HG03354 (cell line): ENCODE measurements around the gene MYOD1.

Source experiments
- ATAC-seq: cut with Tn5 transposase; IDR thresholded peaks from one replicate; pipeline ENCODE4 v1.9.1; 2021; ENCODE audit warnings: mild to moderate bottlenecking; ENCODE audit not compliant: unreplicated experiment, poor library complexity, severe bottlenecking

MYOD1 gene

DNA sequence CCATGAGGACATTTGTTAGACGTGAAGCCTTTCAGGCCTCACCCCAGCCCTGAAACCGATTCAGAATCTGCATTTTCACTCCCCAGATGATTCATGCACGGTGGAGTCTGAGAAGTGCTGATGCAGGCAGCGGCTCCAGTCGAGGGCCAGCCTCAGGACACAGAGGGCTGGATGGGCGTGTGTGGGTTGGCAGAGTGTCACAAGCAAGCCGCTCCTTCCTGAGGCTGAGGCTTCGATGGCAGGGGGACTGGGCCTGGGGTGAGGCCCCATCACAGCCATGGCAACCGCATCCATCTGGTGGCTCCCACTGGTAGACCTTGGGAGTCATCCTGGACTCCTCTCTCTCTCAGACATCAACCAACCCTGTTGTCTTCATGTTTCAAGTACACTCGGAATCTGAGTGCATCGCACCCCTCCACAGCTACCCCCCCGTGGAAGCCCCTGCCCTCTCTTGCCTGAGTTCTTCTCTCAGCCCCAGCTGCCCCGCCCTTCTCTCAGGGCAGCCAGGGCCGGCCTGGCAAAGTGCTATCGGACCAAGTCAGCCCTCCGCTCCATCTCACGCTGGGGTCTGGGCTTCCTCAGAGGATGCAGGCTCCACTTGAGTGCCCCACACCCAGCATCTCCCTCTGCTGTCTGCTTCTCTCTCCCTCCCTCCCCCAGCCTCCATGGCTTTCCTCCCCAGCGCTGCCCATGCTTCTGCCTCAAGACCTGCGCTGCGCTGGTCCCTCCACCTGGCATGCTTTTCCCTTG, 25.8 kb downstream of the MYOD1 start:
- no peak for ATAC-seq

DNA sequence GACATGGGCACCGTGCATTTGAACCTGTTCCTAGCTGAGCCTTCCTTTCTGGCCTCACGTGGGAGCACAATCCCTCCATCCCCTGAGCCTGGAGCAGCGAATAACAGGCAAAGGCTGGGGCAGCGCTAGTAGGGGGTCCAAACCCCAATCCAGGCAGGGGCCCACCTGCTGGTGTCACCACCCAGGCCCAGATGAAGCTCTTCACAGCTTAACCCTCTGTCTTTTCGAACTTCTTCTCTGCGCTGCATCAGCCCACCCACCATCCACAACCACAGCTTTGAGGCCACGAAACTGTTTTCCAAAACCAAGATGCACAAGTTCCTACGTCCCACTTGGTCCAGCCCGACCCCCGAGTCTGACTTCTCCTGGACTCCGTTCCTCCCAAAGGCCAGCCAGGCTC, 26.7 kb downstream of the MYOD1 start:
- ATAC-seq: no peak

DNA sequence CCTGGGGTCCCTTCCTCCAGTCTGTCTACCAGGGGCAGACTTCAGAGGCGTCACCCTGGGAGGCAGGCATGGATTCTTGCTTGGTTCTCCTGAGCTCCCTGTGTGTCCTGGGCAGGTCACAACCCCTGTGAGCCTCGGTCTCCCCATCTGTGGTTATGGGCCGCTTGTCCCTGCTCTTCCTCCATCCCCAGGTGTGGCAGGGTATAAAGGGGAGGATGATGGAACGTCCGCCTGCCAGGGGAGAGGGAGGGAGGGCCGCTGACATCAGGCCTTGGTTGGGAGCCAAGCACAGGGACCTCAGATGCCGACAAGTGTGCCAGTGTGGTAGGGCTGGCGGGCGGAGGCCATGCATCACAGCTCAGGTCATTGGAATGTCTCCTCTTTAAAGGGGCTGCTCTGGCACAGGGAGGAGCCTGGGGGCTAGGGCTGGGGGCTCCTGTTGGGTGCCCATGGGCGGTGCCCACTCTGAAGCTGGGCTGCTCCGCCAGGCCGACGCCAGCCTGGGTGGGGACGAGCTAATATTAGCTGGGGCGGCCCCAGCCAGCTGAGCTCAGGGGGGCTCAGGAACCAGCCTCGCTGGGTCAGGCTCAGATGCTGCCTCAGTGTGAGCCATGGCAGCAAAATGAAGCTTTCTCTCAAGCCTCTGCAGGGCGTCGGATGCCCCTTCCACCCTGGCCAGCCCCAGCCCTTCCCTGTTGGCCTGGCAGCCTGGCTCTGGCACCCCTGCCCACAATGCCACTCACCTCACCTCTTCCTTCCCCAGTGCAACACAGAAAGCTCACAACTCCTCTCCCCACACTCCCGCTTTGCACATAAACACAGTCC, 28.0 kb downstream of the MYOD1 start:
- ATAC-seq: no peak

DNA sequence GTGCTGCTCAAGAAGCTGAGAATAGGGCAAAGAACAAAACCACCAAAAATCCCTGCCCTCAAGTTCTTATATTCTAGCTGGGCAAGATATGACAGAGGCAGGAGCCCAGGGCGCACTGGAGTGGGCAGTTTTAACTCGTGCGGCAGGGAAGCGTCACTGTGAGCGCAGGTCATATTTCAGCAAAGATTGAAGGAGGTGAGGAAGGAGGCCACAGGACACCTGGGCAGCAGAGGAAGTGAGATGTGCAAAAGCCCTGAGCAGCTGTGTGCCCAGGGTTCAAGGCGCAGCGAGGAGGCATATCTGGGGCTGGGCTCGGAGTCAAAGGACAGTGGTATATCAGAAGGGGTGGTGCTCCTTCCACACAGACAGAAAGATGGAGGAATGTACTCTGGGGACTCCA, 28.7 kb downstream of the MYOD1 start:
- ATAC-seq: no peak

DNA sequence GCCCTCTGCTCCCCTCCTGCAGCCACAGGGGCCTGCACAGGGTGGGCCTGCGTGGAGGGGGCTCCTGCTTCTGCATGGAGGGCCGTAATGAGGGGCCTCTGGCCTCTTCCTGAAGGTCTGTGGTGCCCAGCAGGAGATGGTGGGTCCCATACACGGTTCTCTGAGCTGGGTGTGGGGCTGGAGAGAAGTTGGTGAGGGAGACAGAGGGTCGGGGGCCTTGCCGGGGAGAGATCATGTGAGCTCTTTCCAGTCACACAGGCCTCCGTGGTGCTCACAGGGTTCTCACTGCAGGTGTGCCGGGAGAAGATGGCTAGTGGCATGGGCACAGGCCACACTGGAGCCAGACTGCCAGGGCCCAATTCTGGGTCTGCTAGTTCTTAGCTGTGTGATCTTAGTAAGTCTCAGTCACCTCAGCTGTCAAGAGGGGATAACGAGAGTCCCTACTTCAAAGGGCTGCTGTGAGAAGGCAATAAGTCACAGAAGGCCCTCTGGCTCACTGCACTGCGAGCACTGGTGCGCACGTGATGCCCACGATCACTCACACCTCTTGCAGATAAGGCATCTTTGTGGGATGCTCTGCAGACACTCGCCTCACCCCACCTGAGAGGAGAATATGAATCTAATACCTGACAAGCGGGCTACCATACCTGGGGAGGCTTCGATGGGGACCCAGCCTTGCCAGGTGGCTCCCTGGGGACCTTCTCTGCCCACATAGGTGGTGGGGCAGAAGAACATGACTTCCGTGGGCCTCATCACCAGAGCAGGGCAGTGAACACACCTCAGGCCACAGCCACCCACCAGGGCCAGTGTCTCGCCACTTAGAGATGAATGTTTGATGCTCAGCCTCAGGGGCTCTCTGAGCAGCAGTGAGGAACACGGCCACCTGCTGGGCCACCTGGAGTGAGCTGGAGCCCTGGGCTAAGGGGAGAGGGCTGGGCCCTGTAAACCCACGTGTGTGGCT, 29.7 kb downstream of the MYOD1 start:
- ATAC-seq: no peak

DNA sequence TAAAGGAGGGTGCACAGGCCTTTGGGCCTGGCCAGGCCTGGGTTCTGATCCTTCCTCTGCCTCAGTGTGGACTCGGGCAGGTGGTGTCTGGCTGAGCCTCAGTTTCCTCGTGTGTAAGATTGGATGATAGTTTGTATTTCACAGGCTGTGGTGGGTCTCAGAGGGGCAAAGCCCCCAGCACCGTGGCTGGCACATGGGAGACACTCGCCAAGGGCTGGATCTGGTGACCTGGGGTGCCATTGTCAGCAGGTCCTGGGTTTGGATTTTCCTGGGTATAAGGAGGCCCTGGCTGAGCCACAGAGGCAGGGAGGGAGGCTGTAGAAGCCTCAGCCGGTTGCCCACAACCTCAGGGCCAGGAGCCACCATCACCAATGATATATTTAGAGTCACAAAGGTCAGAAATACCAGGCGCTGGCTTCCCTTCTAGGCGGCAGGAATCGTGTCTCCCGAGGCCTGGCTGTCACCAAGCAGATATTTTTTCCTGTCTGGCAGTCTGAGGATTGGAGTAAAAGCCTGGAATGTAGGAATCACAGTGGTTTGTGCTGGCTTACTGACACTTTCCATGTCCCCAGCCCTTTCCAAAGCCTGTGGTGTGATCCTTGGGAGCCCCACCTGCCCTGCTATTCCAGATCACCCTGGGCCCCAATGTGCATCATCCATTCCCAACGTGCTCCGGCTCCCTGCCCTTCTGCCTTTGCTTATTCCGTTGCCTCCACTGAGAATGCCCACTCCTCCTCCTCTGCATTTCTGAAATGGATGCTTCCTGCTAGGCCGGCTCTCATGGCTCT, 30.8 kb downstream of the MYOD1 start:
- no peak for ATAC-seq

DNA sequence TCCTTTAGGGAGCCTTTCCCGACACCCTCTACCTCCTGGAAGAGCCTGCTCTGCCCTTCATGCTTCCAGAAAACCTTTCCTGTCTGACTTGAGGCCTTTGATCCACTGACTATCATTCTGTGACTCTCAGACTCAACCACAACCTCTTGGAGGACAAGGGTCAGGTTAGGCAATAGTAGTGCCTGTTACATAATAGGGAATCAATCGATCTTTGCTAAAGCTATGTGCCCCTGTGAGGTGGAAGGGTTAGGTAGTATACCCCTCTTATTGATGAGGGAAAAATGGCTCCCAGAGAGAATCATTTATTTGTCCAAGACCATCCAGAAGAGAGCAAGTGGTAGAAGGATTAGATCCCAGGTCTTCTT, 31.4 kb downstream of the MYOD1 start:
- no peak for ATAC-seq

DNA sequence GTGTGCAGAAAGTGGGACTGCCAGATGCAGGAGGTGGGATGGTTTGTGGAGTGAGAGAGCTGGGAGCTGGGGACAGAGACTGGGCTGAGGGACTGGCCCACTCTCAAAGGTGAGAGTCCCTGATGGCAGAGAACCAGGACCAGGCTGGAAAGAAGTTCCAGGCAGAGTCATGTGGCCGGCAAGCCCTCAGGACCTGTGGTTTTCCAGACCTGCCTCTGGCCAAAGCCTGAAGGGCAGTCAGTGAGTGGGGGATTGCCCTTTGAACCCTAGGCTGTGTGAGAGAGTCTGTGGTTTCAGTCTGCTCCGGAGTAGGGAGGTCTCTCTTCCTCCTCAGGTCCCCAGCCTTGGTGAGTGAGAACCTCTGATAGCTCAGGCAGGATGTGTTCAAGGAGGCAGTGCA, 32.2 kb downstream of the MYOD1 start:
- ATAC-seq: no peak

DNA sequence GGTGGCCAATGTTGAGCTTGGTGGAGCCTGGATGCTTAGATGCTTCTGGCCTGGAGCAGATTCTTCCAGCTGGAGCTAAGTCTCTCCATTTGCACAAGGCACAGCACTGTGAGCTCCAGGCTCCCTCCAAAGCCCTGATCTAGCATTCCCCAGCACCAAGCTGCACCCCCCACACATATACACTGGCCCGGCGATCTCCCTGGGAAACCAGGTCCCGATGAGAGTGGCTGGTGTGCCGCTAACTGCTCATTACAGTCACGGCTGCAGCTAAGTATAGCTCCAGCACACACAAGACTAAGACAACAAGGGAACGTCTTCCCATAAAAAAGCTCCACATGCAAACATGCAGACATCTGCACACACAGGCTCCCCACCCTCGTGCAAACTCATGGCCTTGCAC, 32.8 kb downstream of the MYOD1 start:
- no peak for ATAC-seq

DNA sequence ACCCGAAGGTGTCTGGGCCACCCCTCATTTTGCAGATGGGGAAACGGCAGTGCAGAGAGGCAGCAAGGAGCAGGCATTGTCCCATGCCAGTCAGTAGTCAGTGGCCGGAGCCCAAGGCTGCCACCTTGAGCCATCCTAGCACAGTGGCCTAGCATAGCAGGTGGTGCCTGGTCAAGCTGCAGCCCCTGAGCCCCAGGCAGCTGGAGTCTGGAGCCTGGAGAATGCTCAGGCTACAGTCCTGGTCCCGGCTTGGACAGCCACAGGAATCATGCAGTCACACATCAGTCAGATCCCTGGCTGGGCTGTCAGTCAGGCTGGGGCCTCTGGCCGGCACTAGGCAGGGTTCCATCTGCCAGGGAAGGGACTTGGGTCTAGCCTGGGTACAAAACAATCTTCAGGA, 33.8 kb downstream of the MYOD1 start:
- ATAC-seq: no peak

DNA sequence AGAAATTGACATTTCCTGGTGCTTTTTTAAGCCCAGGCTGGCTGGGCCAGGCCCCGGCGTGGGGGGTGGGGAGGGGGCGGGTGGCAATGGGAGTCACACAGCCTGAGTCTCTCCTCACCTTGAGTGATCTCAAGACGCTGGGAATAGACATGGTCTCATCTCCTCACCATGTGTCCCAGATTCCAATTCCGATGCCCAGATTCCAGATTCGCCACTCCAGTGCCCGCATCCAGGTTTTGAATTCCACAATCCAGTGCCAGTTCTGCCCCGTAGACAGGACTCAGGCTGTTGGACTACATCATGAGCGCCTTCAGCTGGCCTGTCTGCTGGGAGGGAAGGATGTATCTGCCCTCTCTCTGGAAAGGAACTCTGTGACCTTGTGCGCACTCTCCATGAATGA, 34.3 kb downstream of the MYOD1 start:
- no peak for ATAC-seq

DNA sequence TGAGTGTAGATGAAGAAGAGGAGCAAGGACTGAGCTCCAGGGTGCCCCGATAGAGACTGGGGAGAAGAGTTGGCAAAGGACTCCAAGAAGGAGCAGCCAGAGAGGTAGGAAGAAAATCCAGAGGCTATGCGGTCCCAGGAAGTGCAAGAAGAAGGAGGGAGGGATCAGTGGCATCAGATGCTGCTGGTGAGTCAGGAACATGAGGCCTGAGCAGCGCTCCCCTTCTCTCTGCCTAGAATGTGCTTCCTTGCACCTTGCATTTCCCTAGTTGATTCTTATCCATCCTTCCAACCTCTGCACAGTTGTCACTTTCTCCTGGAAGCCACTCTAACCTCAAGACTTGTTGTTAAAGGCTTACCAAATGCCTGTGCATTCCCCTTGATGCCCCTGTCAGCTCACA, 36.5 kb downstream of the MYOD1 start:
- no peak for ATAC-seq

DNA sequence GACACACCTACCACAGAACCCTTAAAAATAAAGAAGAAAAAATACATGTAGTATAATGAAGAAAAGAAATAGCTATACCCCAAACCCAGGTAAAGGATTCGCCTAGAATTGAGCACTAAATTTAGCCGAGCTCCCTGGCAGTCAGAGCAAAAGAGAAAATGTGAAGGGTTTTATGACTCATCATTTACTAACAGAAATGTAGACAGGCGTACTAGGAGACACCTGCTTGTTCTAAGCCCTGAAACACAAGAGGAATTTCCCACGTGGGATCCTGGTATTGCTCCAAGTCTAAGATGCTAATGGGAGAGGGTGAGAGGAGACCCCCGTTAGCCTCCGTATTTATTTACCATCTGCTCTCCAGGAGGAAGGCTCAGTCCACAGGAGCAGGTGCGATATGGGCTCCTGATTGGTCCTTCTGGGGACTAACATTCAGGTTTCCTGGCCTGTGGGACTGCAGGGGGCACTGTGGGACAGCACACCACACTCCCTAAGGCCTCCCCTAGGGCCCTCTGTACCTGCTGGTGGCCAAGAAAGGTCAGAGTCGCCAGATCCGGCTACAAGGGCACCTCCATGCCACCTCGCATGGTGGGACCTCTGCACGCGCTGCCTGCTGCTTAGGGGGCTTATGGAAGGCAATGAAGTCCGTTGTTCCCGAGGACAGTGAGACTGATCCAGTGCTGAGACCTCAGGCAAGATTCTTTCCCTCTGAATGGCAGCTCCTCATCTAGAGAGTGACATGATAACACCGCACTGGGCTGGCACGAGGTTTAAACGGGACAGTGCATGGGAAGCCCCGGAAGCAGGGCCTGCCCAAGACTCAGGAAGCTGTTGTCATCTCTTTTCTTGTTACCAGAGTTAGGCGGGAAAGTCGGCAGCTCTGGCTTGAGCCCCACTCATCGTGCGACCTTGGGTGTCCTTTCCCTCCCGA, 41.0 kb downstream of the MYOD1 start:
- ATAC-seq: peak; percentile 70

DNA sequence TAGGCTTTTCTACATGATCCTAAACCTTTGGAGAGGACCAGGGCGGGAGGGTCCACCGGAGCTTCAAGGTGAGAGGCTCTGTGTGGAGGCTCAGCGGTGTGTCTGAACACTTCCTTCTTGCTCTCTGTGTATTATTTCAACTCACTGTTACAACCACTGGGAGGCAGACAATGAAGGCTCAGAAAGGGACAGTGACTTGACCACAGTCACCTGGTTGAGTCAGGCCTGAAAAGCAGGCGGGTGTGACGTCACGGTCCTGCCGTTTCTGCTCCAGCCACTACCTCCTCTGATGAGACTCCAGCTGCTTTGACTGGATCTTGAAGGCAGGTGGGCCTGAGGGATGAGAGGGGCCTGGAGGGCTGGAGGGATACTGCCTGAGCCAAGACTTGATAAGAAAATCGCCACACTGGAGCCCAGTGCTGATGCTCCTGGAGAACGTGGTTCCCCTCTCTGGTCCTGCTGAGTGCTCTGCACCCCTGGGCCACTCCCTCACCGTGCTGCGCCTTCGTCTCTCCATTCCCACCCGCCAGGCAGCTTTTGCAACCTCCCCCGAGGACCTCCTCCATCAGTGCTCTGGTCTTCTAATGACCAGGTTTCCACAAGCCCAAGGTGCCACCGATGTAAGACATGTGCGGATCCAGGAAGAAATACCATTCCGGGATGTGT, 43.1 kb downstream of the MYOD1 start:
- no peak for ATAC-seq

DNA sequence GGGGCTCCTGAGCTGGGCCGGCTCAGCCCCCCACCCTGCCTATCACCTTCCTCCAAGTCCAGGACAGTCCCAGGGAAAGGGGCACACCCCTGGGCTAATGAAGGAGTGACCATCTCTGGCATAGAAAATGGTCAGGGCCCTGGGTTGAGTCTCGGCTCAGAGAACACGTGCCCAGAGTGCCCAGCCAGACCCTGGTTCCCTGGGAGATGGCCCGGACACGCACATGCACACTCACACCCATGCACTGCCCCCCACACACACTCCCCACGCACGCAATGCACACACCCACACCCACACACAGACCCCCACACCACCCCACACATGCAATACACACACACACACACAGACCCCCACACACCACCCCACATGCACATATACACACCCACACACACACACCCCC, 43.9 kb downstream of the MYOD1 start:
- no peak for ATAC-seq

DNA sequence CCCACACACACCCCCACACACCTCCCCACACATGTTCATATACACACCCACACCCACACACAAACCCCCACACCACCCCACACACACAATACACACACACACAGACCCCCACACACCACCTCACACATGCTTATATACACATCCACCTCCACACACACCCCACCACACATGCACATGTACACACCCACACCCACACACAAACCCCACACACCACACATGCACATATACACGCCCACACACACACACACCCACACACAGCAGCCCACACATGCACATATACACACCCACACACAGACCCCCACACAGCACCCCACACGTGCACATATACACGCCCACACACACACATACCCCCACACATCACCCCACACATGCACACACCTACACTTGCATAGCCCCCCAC, 44.3 kb downstream of the MYOD1 start:
- ATAC-seq: no peak

DNA sequence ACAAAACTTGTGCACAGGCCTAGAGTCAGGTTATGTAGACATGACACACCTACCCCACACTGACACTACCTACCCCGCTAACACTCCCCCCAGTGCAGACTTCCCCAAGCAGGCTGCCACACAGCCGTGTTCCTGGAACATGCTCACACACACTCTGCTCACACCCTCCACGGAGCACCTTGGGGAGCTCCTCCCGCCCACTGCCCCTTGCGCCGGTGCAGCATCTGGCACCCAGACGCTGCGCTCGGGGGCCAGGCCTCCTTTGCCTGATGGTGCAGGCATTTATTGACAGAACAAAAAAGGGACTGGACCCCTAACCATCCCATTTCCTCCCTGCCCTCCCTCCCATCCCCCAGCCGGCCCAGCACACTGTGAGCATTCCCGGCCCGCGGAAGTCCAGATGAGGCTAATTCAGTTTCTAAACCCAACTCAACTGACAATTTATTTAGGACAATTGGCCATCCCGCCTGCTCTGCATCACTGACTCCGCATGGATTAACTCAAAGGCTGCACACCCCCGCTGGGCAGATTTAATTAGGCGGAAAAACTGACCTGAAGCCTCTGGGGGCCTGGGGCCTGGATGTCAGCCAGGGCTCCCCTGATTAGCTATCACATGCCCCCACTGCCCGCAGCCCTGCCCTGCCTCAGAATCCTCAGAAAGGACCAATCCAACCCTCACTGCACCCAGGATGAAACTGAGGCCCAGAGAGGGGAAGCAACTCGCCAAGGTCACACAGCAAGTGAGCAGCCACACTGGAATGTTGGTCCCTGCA, 45.3 kb downstream of the MYOD1 start:
- ATAC-seq: no peak
